GM23248 (cell line): ENCODE results near the gene P2RX5.

Experiments
- EZH2 ChIP-seq: fragments of 200-600 bp; sonication (generic); IDR thresholded peaks from 2 replicates; pipeline ENCODE4 v1.6.1; 2018; ENCODE audit warnings: antibody characterized with exemption, mild to moderate bottlenecking; ENCODE audit not compliant: insufficient read depth, poor library complexity, severe bottlenecking
- EZH2phosphoT487 ChIP-seq: fragments of 200-600 bp; sonication (generic); IDR thresholded peaks from 2 replicates; pipeline ENCODE4 v1.6.1; 2018; ENCODE audit warnings: antibody characterized with exemption, moderate library complexity, mild to moderate bottlenecking, low read depth; ENCODE audit not compliant: insufficient read depth

DNA sequence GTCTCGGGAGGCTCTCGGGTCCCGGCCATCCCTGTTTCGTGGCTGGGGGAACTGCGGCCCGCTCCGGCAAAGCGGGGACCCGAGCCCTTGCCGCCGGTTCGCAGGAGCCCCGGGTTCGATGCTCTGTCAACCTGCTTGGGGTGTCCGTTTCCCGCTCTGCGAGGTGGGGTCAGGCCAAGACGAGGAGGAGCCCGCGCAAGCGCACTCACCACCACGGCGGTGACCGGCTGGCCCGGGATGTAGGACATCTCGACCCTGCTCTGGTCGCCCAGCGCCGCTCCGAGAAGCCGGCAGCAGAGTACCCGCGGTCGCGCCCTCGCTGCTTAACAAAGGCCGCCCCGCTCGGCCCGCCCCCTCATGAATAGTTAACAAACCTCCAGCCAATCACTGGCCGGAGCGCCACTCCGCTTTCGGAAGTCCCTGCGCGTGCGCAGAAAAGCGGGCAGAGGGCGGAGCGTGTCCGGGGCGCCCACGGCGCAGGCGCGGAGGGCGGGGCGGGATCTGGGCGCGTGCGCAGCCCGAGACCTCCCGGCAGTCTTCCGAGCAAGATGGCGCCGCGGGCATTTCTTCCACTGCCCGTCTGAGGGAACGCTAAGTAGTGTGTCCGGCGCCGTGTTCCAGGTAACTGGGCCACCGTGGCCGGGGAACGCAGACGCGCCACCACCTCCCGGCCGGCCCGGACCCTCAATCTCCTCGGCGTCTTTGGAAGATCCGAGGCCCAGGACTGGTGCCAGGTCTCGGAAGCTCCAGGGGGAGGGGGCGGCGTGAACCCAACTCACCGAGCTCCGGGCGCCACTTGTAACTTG, 27.5 kb downstream of the P2RX5 start, which contains the start of the genes EMC6 and TAX1BP3:
- TF ChIP-seq EZH2phosphoT487 (no peak), EZH2 (no peak)
